Loucy (cell line): ENCODE data around the gene DTNA.

Experiments used
- EZH2phosphoT487 ChIP-seq: fragments of 200-600 bp; IDR thresholded peaks from 2 replicates; pipeline ENCODE4 v1.6.1; 2018; ENCODE audit warnings: antibody characterized with exemption, mild to moderate bottlenecking, moderate library complexity, borderline replicate concordance
- TF ChIP-seq, protein P1 (sequence below): fragments of 200-600 bp; sonication (generic); conservative IDR thresholded peaks from 2 replicates; pipeline ENCODE4 v1.5.1; 2014; ENCODE audit warnings: mild to moderate bottlenecking, antibody characterized with exemption, low read length

DNA sequence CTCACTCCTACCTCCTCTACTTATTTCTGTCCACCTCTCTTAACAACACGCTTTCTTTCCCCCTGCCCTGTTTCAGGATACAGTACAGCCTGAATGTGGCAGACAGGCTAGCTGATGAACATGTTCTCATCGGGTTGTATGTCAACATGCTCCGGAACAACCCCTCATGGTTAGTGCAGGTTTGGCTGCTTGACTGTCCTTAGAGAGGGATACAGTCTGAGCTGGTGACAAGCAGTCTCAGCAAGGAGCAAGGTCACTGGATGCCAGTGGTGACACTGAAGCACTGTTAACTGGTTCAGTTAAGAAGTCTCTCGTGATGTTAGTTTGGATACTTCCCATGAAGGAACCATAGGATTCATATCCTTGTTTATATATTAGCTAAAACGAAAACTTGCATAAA, 128.6 kb downstream of the DTNA start:
- TF ChIP-seq, protein P1, sequence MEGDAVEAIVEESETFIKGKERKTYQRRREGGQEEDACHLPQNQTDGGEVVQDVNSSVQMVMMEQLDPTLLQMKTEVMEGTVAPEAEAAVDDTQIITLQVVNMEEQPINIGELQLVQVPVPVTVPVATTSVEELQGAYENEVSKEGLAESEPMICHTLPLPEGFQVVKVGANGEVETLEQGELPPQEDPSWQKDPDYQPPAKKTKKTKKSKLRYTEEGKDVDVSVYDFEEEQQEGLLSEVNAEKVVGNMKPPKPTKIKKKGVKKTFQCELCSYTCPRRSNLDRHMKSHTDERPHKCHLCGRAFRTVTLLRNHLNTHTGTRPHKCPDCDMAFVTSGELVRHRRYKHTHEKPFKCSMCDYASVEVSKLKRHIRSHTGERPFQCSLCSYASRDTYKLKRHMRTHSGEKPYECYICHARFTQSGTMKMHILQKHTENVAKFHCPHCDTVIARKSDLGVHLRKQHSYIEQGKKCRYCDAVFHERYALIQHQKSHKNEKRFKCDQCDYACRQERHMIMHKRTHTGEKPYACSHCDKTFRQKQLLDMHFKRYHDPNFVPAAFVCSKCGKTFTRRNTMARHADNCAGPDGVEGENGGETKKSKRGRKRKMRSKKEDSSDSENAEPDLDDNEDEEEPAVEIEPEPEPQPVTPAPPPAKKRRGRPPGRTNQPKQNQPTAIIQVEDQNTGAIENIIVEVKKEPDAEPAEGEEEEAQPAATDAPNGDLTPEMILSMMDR, result no peak
- no peak for TF ChIP-seq EZH2phosphoT487
